Ovary (tissue), 3 donors: ENCODE results near the gene IQGAP2.
A peak's percentile ranks its signal among the peaks of the same experiment; 100 is the strongest.

Experiments used
- CTCF ChIP-seq, 3 donors: fragments of 450-650 bp in 2 of 3; fragments of 200-600 bp in 1 of 3; IDR thresholded peaks; one replicate each; pipeline versions ENCODE4 v1.5.1 to v1.8.0; 2016 to 2022; ENCODE audit warnings: antibody characterized with exemption in 3 of 3, mild to moderate bottlenecking in 1 of 3
- POLR2A ChIP-seq: fragments of 450-650 bp; IDR thresholded peaks from one replicate; pipeline ENCODE4 v1.6.1; 2017; ENCODE audit warnings: antibody characterized with exemption, mild to moderate bottlenecking, moderate library complexity
- donor health status: DM: no; HTN: no; CAD: no.

GRCh38 chr5:76601470-76601869, 198.4 kb downstream of the IQGAP2 start:
- peak; percentile 36 to 42 (median 37) for TF ChIP-seq CTCF (IDR thresholded peaks at IDR 0.05)
- no peak for TF ChIP-seq POLR2A
